ENCODE measurements around the gene KCNE1.
"Not testable (repeated sequence)": the region's sequence is repeated elsewhere in the genome, so short reads cannot be mapped to it uniquely, and the experiment has no call there.

- TF ChIP-seq, protein P1, sequence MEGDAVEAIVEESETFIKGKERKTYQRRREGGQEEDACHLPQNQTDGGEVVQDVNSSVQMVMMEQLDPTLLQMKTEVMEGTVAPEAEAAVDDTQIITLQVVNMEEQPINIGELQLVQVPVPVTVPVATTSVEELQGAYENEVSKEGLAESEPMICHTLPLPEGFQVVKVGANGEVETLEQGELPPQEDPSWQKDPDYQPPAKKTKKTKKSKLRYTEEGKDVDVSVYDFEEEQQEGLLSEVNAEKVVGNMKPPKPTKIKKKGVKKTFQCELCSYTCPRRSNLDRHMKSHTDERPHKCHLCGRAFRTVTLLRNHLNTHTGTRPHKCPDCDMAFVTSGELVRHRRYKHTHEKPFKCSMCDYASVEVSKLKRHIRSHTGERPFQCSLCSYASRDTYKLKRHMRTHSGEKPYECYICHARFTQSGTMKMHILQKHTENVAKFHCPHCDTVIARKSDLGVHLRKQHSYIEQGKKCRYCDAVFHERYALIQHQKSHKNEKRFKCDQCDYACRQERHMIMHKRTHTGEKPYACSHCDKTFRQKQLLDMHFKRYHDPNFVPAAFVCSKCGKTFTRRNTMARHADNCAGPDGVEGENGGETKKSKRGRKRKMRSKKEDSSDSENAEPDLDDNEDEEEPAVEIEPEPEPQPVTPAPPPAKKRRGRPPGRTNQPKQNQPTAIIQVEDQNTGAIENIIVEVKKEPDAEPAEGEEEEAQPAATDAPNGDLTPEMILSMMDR (conservative IDR thresholded peaks at IDR 0.05; ENCODE audit: low read depth, low read length), result not testable (repeated sequence)
- not testable (repeated sequence) for TF ChIP-seq EZH2 (IDR thresholded peaks at IDR 0.05; ENCODE audit: borderline replicate concordance, low read depth, low read length, poor library complexity, severe bottlenecking)
Observed at GRCh38 chr21:34459426-34459825, 52.6 kb downstream of the KCNE1 start.
